C4-2B (cell line): Measurements from ENCODE around the gene ALPI.
"Not testable (repeated sequence)": the region's sequence is repeated elsewhere in the genome, so short reads cannot be mapped to it uniquely, and the experiment has no call there.

Source experiments
- H3K27ac ChIP-seq: fragments of 450-650 bp; 2 replicates; pipeline ENCODE4 v1.5.1; 2017
- CTCF ChIP-seq: fragments of 450-650 bp; conservative IDR thresholded peaks from 2 replicates; pipeline ENCODE4 v1.5.1; 2017; ENCODE audit warnings: mild to moderate bottlenecking
- ZFX ChIP-seq: fragments of 450-650 bp; IDR thresholded peaks from 2 replicates; pipeline ENCODE4 v1.6.1; 2017

ALPI gene

GRCh38 chr2:232441147-232441651 is 14.8 kb upstream of the ALPI start:
- H3K27ac ChIP-seq = no peak overlapping the region
- TF ChIP-seq ZFX (no peak), CTCF (no peak)

DNA sequence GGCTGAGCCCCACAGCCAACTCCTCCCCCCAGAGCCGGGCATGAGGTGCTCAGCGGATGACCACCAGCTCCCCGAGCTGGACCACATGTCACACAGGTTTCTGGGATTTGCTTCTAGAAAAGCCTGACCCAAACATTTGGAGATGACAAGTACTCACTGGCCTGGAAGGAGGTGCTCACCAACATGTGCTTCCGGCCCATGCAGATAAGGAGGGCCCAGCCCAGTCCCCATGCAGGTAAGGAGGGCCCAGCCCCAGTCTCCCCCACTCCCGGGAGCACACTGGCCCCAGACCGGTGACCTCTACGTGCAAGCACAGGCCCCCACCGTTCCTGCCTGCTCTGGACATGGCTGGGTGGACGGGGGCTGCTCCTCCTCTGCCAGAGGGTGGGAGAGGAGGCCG is 14.0 kb upstream of the ALPI start:
- not testable (repeated sequence) for H3K27ac ChIP-seq

DNA sequence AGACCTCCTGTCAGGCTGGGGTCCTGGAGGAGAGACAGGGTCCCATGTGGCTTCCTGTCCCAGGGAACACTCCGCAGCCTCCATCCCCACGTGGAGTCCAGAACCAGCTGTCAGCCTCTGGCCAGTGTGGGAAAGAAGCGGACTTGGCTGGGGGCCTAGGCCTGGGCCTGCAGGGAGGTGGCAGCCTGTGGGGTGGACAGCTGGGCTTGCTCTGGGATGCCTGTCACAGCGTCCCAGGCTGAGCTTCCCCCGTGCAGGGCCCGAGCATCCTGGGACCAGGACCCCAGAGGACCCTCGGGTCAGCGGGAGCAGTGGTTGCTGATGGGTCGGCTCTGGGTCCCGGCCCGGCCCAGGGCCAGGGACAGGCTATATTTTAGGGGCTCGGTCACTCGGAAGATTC is 13.5 kb upstream of the ALPI start:
- not testable (repeated sequence) for H3K27ac ChIP-seq

- not testable (repeated sequence) for H3K27ac ChIP-seq
Observed at GRCh38 chr2:232443047-232443446, 12.9 kb upstream of the ALPI start.

- peak overlapping the region; percentile 54 for H3K27ac ChIP-seq
Observed at GRCh38 chr2:232443669-232444408, 12.1 kb upstream of the ALPI start.

- no peak for TF ChIP-seq ZFX
- TF ChIP-seq CTCF = peak; percentile 74
- H3K27ac ChIP-seq = peak overlapping the region; percentile 54
Observed at GRCh38 chr2:232444409-232445148, 11.4 kb upstream of the ALPI start.

- H3K27ac ChIP-seq = not testable (repeated sequence)
Observed at GRCh38 chr2:232445149-232445885, 10.6 kb upstream of the ALPI start.

GRCh38 chr2:232446266-232446777 is 9.6 kb upstream of the ALPI start:
- H3K27ac ChIP-seq = not testable (repeated sequence)

DNA sequence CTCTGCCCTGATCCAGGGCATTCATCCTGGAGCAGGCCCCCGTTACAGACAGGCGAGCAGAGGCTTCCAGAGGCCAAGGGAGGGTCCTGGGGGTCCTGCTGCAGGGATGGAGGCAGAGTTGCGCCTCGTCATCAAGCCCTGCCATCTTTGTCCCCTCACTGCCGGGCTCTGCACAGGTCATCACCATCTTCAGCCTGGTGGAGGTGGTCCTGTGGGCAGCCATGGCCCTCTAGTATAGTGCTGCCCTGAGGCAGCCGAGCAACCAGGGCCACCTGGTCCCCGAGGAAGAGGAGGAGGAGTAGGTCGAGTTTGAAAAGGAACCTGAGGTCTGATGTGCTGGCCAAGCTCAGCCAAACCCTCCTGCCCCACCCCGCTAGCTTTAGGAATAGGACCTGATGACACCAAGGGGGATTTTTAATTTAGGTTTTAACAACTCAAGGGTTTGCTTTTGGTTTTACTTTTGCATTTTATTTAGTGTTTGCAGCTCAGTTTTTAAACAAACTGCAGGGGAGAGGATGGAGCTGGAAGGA is 8.8 kb upstream of the ALPI start:
- H3K27ac ChIP-seq = no peak overlapping the region
- TF ChIP-seq CTCF = no peak
- TF ChIP-seq ZFX = no peak

More at GRCh38 chr2:232446266-232446777, 9.6 kb upstream of the ALPI start:
- TF ChIP-seq CTCF = peak; percentile 67
